HEK293 (cell line): Measurements from ENCODE around the gene RAP2A.

Experiments
- ATF2 ChIP-seq: fragments of 450-650 bp; formaldehyde crosslinking; IDR thresholded peaks from 2 replicates; pipeline ENCODE4 v1.5.1; 2016; ENCODE audit warnings: missing biosample characterization, missing genetic modification characterization, low read depth
- GFI1B ChIP-seq: fragments of 450-650 bp; formaldehyde crosslinking; IDR thresholded peaks from 2 replicates; pipeline ENCODE4 v1.5.1; 2016; ENCODE audit warnings: missing biosample characterization, missing genetic modification characterization
- TCF7L2 ChIP-seq: IDR thresholded peaks from 2 replicates; pipeline ENCODE4 v1.6.1; 2011; ENCODE audit warnings: low read depth, mild to moderate bottlenecking, inconsistent platforms, low read length, moderate library complexity, borderline replicate concordance
- ZBTB26 ChIP-seq: fragments of 450-650 bp; formaldehyde crosslinking; optimal IDR thresholded peaks from 2 replicates; pipeline ENCODE3; 2016; ENCODE audit warnings: missing biosample characterization, mild to moderate bottlenecking, missing genetic modification characterization
- ZFP37 ChIP-seq: fragments of 450-650 bp; formaldehyde crosslinking; IDR thresholded peaks from 2 replicates; pipeline ENCODE4 v1.5.1; 2016; ENCODE audit warnings: missing biosample characterization, missing genetic modification characterization
- ZNF174 ChIP-seq: fragments of 450-650 bp; formaldehyde crosslinking; IDR thresholded peaks from 2 replicates; pipeline ENCODE4 v1.5.0; 2017; ENCODE audit warnings: missing biosample characterization, mild to moderate bottlenecking, missing genetic modification characterization
- ZNF785 ChIP-seq: fragments of 450-650 bp; formaldehyde crosslinking; IDR thresholded peaks from 2 replicates; pipeline ENCODE4 v1.5.1; 2016; ENCODE audit warnings: missing biosample characterization, missing genetic modification characterization
- ZSCAN5A ChIP-seq: fragments of 450-650 bp; formaldehyde crosslinking; IDR thresholded peaks from 2 replicates; pipeline ENCODE4 v1.5.1; 2016; ENCODE audit warnings: missing biosample characterization, missing genetic modification characterization
- TF ChIP-seq, protein P1 (sequence below): fragments of 450-650 bp; formaldehyde crosslinking; IDR thresholded peaks from 2 replicates; pipeline ENCODE4 v1.5.1; 2016; ENCODE audit warnings: missing biosample characterization, missing genetic modification characterization
- TF ChIP-seq, protein P2 (sequence below): fragments of 450-650 bp; formaldehyde crosslinking; IDR thresholded peaks from 2 replicates; pipeline ENCODE4 v1.5.1; 2017; ENCODE audit warnings: missing biosample characterization, missing genetic modification characterization
- TF ChIP-seq, protein P3 (sequence below): fragments of 450-650 bp; formaldehyde crosslinking; IDR thresholded peaks from 2 replicates; pipeline ENCODE4 v1.5.1; 2016; ENCODE audit warnings: missing biosample characterization, missing genetic modification characterization

GRCh38 chr13:97515643-97516042, 81.7 kb downstream of the RAP2A start:
- TF ChIP-seq ZNF785 (tag by site-specific recombination) (no peak), TCF7L2 (no peak), ZNF174 (tag by site-specific recombination) (no peak), ATF2 (tag by site-specific recombination) (no peak), ZBTB26 (no peak), GFI1B (no peak), ZFP37 (no peak), ZSCAN5A (tag by site-specific recombination) (no peak)
- TF ChIP-seq, protein P1, sequence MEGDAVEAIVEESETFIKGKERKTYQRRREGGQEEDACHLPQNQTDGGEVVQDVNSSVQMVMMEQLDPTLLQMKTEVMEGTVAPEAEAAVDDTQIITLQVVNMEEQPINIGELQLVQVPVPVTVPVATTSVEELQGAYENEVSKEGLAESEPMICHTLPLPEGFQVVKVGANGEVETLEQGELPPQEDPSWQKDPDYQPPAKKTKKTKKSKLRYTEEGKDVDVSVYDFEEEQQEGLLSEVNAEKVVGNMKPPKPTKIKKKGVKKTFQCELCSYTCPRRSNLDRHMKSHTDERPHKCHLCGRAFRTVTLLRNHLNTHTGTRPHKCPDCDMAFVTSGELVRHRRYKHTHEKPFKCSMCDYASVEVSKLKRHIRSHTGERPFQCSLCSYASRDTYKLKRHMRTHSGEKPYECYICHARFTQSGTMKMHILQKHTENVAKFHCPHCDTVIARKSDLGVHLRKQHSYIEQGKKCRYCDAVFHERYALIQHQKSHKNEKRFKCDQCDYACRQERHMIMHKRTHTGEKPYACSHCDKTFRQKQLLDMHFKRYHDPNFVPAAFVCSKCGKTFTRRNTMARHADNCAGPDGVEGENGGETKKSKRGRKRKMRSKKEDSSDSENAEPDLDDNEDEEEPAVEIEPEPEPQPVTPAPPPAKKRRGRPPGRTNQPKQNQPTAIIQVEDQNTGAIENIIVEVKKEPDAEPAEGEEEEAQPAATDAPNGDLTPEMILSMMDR (tag by site-specific recombination), result no peak
- TF ChIP-seq, protein P2, sequence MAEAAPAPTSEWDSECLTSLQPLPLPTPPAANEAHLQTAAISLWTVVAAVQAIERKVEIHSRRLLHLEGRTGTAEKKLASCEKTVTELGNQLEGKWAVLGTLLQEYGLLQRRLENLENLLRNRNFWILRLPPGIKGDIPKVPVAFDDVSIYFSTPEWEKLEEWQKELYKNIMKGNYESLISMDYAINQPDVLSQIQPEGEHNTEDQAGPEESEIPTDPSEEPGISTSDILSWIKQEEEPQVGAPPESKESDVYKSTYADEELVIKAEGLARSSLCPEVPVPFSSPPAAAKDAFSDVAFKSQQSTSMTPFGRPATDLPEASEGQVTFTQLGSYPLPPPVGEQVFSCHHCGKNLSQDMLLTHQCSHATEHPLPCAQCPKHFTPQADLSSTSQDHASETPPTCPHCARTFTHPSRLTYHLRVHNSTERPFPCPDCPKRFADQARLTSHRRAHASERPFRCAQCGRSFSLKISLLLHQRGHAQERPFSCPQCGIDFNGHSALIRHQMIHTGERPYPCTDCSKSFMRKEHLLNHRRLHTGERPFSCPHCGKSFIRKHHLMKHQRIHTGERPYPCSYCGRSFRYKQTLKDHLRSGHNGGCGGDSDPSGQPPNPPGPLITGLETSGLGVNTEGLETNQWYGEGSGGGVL, result no peak
- TF ChIP-seq, protein P3, sequence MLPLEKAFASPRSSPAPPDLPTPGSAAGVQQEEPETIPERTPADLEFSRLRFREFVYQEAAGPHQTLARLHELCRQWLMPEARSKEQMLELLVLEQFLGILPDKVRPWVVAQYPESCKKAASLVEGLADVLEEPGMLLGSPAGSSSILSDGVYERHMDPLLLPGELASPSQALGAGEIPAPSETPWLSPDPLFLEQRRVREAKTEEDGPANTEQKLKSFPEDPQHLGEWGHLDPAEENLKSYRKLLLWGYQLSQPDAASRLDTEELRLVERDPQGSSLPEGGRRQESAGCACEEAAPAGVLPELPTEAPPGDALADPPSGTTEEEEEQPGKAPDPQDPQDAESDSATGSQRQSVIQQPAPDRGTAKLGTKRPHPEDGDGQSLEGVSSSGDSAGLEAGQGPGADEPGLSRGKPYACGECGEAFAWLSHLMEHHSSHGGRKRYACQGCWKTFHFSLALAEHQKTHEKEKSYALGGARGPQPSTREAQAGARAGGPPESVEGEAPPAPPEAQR (tag by site-specific recombination), result no peak
